Activated naive CD8-positive, alpha-beta T cell treated with anti-CD3 and anti-CD28 coated beads, Interleukin-2, amount 50 U/mL, for 24 hours (primary cell): ENCODE measurements around the gene SPATA32.

Source experiments
- ATAC-seq: fragments of 150-1000 bp; cut with Tn5 transposase; one replicate; pipeline ENCODE4 v1.10.0; 2021
- DNase-seq: peaks from one replicate; pipeline ENCODE4 v3.0.0; 2021
- H3K27ac Mint-ChIP-seq: one replicate; pipeline ENCODE4 v1.8.0; 2021; ENCODE audit warnings: mild to moderate bottlenecking, mixed read lengths
- H3K27me3 Mint-ChIP-seq: one replicate; pipeline ENCODE4 v1.8.0; 2021; ENCODE audit warnings: mixed read lengths
- H3K36me3 Mint-ChIP-seq: one replicate; pipeline ENCODE4 v1.8.0; 2021; ENCODE audit warnings: low read depth, mixed read lengths
- H3K4me1 Mint-ChIP-seq: one replicate; pipeline ENCODE4 v1.8.0; 2021; ENCODE audit warnings: mixed read lengths
- H3K4me3 Mint-ChIP-seq: one replicate; pipeline ENCODE4 v1.8.0; 2021; ENCODE audit warnings: mild to moderate bottlenecking, moderate library complexity, mixed read lengths
- H3K9me3 Mint-ChIP-seq: one replicate; pipeline ENCODE4 v1.8.0; 2021; ENCODE audit warnings: mixed read lengths

Gene SPATA32

DNA sequence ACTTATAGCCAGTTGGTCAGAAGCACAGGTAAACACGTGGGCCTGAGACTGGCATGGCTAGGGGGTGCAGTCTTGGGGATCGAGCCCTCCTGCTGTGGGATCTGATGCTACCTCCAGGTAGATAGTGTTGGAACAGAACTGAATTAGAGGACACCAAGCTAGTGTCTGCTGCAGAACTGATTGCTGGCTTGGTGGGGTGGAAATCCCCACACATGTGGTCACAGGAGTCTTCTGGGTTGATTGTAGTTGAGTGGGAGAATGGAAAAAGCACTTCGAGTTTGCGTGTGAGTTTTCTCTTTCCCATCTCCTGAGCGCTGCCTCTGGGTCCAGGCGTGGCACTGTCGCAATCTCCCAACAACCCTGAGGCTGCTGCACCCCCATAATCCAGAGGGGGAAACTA lies 8.0 kb upstream of the SPATA32 start:
- Mint-ChIP-seq H3K9me3 (no peaks in the 10 kb centered on the region), H3K27ac (peak overlapping the region; percentile 83), H3K36me3 (peaks cover 57% of the 10 kb centered on the region), H3K4me1 (peaks cover 32% of the 10 kb centered on the region), H3K27me3 (no peaks in the 10 kb centered on the region), H3K4me3 (no peak overlapping the region)
- DNase-seq: no peak
- peak; percentile 57 for ATAC-seq

DNA sequence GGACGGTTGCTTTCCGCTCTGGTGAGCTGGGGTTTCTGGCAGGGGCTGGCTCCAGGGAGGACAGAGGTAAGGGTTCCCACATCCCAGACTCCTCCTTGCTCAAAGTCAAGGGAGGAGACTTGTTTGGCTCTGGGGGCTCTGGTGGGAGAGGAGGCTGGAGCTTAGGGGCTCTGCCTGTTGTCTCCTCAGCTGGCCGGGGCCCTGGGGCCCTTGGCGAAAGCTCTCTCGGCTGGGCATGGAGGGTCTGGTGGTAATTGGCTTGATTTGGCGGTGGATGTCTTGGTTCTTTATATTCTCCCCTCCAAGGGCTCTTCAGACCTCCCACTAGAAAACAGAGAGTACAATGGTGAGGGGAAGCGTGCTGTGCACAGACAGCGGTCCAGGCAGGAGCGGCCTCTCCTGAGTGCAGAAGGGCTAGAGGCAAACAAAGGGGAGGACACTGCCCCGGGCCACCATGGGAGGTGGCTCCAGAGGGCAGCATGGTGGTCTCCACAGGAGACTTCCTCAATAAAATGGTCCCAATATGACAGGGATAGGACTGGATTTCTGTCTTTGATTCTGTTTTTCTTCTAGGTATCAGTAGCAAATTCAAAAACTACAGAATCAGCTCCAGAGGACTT lies 5.7 kb upstream of the SPATA32 start:
- no peaks in the 10 kb centered on the region for H3K9me3 Mint-ChIP-seq
- ATAC-seq (no peak), DNase-seq (no peak)
- H3K4me1 Mint-ChIP-seq: peaks cover 41% of the 10 kb centered on the region
- no peak overlapping the region for H3K4me3 Mint-ChIP-seq
- peaks cover 63% of the 10 kb centered on the region for H3K36me3 Mint-ChIP-seq
- no peaks in the 10 kb centered on the region for H3K27me3 Mint-ChIP-seq
- H3K27ac Mint-ChIP-seq: no peak overlapping the region

DNA sequence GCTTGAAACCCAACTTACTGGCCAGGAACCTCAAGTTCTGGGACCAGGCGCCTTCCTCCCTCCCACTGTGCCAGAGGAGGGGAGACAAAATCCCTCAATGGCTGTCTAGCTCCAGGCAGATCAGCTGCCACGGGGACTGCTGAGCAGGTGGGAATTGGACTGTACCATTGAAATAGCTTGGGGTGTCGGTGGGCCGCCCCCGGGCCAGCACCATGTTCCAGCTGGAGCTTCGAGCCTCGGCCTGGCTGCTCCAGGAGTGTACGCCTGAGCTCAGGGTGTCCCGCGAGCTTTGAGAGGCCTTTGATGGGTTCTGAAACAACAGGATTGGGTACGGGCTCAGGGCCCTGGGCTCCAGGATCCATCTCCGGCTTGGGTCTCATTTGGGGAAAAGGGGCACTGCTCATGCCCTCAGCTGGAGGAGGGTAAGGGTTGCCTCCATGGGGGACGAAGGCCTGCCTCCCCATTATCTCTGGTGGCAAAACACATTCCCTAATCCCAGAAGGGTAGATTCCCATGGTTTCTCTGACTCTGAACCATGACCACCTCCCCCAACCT lies 4.6 kb upstream of the SPATA32 start:
- no peaks in the 10 kb centered on the region for H3K9me3 Mint-ChIP-seq

DNA sequence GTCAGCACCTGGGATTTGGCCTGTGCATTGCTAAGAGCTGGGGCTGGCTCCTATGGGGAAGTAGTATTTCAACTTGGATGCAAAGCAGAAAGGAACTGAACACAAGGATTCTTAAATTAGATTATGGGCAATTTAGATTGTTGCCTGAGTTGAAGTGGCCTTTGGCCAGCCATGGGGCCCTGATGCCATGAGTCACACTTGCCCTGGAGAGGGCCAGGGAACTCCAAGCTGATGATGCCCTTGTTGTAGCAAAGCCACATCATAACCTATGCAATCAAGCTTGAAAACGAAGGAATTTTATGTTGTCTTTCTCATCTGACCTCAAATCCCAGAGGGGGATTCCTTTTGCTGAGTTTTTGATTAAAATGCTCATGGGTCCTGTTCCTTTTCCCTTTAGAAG lies 3.9 kb upstream of the SPATA32 start:
- peaks cover 49% of the 10 kb centered on the region for H3K36me3 Mint-ChIP-seq

More for the DNA sequence above, 4.6 kb upstream of the SPATA32 start:
- peaks cover 52% of the 10 kb centered on the region for H3K36me3 Mint-ChIP-seq
- DNase-seq (no peak), ATAC-seq (no peak)
- no peak overlapping the region for H3K4me3 Mint-ChIP-seq
- peak overlapping the region; percentile 61 for H3K27ac Mint-ChIP-seq
- H3K27me3 Mint-ChIP-seq: no peaks in the 10 kb centered on the region
- H3K4me1 Mint-ChIP-seq: peaks cover 48% of the 10 kb centered on the region

DNA sequence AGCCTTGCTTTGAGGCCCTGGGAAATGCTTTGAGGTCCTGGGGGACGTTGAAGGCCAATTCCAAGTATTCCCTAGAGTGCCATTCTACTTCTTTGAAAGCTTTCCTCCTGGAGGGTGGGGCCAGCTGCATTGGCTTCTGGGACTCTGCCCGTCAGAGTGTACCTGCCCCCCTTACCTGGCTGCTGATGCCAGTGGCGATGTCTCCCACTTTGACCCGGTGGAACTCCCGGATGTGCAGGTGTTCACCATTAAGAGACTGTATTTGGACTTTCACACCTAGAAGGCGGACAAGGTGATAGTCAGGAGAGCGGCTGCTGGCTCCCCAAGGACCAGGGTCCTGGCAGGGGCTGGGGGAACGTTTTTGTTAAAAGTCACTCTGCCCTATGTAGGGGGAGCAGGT lies 3.1 kb upstream of the SPATA32 start:
- H3K27me3 Mint-ChIP-seq: no peaks in the 10 kb centered on the region
- DNase-seq (no peak), ATAC-seq (no peak)
- H3K4me1 Mint-ChIP-seq: peaks cover 43% of the 10 kb centered on the region
- no peak overlapping the region for H3K27ac Mint-ChIP-seq
- no peaks in the 10 kb centered on the region for H3K9me3 Mint-ChIP-seq
- H3K36me3 Mint-ChIP-seq: peaks cover 49% of the 10 kb centered on the region
- no peak overlapping the region for H3K4me3 Mint-ChIP-seq

More for the DNA sequence above, 3.9 kb upstream of the SPATA32 start:
- no peak overlapping the region for H3K4me3 Mint-ChIP-seq
- H3K9me3 Mint-ChIP-seq: no peaks in the 10 kb centered on the region
- peaks cover 49% of the 10 kb centered on the region for H3K4me1 Mint-ChIP-seq
- DNase-seq: no peak
- ATAC-seq: no peak
- peak overlapping the region; percentile 61 for H3K27ac Mint-ChIP-seq
- H3K27me3 Mint-ChIP-seq: no peaks in the 10 kb centered on the region

DNA sequence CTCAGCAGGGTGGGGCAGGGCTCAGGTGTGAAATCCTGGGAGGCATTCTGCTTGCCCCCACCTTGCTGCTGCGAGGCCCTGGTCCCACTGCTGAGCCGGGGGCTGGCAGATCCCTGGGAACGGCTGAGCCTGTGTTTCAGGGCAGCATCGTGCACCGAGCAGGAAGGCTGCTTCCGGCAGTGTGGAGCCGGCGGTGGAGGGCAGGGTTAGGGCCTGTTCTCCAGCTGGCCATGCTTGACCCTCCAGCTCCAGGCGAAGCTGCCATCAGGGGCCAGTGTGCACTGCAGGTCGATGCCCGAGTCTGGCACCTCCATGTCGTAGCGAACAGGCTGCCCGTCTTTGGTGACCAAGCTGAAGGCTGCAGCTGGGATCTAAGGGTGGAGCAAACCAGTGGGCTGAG lies 2.5 kb upstream of the SPATA32 start:
- Mint-ChIP-seq H3K36me3 (peaks cover 44% of the 10 kb centered on the region), H3K9me3 (no peaks in the 10 kb centered on the region), H3K27me3 (no peaks in the 10 kb centered on the region), H3K4me3 (no peak overlapping the region), H3K4me1 (peaks cover 39% of the 10 kb centered on the region), H3K27ac (no peak overlapping the region)
- no peak for ATAC-seq
- DNase-seq: no peak

DNA sequence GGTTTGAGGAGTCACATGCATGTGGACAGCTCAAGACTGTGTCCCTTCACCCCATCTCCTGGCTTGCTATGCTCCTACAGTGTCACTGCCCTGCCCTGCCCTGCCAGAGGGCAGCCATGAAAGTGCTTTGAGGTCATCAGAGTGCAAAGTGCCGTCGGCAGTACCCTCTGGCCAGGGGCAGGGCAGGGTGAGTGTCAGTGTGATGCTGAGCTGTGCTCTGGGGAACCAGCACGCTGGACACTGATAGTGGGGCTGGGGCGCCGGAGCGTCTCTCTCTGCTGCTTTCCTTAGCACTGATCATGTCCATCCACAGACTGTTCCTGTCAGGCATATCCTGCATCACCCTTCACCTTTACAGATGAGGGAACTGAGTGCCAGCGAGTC lies 1.6 kb upstream of the SPATA32 start:
- Mint-ChIP-seq H3K27me3 (no peaks in the 10 kb centered on the region), H3K27ac (peak overlapping the region; percentile 71), H3K9me3 (no peaks in the 10 kb centered on the region), H3K36me3 (peaks cover 35% of the 10 kb centered on the region), H3K4me3 (no peak overlapping the region), H3K4me1 (peaks cover 39% of the 10 kb centered on the region)
- ATAC-seq (no peak), DNase-seq (no peak)

DNA sequence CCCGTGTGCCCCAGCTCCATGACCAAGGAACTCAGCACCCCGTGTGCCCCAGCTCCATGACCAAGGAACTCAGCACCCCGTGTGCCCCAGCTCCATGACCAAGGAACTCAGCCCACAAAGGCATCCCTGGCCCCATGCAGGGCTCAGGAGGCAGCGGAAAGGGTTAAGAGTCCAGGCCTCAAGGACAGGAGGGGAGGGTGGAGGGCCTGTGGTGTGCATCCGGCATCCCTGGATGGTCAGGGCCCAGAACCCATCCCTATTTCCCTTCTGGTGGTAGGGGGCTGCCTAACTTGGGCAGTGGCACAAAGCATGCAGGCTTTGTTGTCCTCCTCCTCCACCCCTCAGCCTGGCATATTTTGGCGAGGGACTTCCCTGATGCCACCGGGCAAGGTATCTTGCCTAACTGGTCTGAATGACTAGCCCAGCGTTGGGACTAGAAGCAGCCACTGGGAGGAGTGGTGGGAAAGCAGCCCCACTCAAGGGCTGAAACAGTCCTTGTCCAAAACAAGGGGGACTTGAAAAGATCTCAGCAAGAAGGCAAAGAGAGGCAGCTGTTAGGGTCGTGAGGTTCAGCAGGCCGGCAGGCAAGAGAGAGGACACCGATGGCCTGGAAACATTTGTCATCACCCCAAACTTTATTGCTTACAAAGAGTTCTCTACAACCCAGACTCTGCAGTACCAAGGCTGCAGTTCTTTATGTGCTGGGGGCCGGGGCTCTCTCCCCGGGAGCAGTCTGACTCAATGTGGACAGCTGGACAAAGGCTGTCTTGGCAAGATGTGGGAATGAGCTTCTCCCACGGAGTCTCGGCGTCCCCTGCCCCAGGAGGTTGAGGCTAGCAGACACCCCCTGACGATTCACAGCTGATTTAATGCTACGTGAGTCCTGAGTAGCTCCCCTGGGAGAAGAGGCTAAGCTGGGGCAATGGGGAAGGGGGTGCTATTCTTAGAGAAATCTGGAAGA lies 902 bp upstream of the SPATA32 start:
- Mint-ChIP-seq H3K9me3 (no peaks in the 10 kb centered on the region), H3K4me3 (peak overlapping the region; percentile 73), H3K27ac (peak overlapping the region; percentile 71), H3K27me3 (no peaks in the 10 kb centered on the region), H3K36me3 (peaks cover 30% of the 10 kb centered on the region), H3K4me1 (peaks cover 39% of the 10 kb centered on the region)
- no peak for DNase-seq
- no peak for ATAC-seq

DNA sequence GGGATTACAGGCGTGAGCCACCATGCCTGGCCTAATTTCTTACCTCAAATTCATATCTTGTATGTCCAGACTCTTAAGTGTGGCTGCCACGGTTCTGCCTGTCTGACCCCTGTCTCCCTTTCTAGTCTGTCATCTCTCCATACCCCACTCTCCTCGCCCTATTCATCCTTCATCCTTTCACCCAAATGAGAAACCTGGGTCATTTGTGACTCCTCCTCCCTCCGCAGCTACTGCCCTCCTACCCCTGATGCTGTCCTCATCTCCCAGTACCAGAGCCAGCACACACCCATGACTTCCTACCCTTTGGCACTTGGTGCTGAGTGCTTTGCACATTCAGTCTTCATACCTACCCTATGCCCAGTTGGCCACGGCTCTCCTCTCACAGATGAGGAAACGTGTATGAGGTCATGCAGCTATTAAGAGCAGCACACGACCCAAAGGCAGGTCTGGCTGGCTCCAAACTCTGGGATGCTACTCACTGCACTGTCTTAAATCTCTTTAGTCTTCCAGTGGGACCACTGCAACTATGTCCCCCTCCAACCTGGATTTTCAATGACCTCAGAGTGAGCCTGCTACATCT lies 1.6 kb downstream of the SPATA32 start:
- Mint-ChIP-seq H3K4me3 (no peak overlapping the region), H3K4me1 (peaks cover 44% of the 10 kb centered on the region), H3K9me3 (no peaks in the 10 kb centered on the region), H3K27me3 (no peaks in the 10 kb centered on the region), H3K36me3 (peaks cover 14% of the 10 kb centered on the region), H3K27ac (peak overlapping the region; percentile 49)
- ATAC-seq (no peak), DNase-seq (no peak)

DNA sequence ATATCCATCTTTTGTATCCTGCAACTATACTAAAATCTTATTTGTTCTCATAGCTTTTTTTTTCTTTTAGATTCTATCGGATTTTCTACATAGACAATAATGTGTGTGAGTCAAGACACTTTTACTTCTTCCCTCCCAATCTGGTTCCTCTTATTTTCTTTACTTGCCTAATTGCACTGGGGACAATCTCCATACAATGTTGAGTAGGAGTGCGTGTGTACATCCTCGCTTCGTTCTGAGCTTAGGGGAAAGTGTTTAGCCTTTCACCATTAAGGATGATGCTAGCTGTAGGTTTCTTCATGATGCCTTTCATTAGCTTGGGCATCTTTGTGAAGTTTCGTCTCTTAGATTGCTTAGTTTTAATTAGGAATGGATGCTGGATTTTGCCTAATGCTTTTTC lies 2.9 kb downstream of the SPATA32 start:
- Mint-ChIP-seq H3K27ac (no peak overlapping the region), H3K36me3 (peaks cover 6% of the 10 kb centered on the region), H3K27me3 (no peaks in the 10 kb centered on the region), H3K9me3 (no peaks in the 10 kb centered on the region), H3K4me3 (no peak overlapping the region), H3K4me1 (peaks cover 57% of the 10 kb centered on the region)
- DNase-seq (no peak), ATAC-seq (no peak)

DNA sequence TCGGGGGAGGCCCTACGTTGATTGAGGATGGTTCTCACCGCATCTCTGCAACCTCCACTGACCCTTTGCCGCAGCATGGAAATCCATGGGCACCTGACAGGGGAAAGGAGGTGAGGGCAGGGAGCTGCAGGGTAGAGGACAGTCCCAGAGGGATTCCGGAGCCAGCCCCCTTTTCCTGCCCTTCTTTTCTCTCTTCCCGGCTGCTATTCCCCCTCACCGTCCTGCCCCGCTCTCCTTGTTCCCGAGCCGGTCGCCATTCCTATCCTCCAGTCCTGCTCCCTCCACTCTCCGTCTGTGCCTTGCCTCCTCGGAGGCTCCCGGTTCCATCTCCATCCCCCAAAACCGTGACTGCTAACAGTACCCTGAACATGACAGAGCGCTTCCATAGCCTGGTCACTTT lies 4.8 kb downstream of the SPATA32 start:
- no peak for ATAC-seq
- Mint-ChIP-seq H3K27me3 (no peaks in the 10 kb centered on the region), H3K9me3 (no peaks in the 10 kb centered on the region), H3K27ac (no peak overlapping the region), H3K36me3 (peaks cover 2% of the 10 kb centered on the region), H3K4me1 (peaks cover 63% of the 10 kb centered on the region), H3K4me3 (no peak overlapping the region)
- DNase-seq: no peak

DNA sequence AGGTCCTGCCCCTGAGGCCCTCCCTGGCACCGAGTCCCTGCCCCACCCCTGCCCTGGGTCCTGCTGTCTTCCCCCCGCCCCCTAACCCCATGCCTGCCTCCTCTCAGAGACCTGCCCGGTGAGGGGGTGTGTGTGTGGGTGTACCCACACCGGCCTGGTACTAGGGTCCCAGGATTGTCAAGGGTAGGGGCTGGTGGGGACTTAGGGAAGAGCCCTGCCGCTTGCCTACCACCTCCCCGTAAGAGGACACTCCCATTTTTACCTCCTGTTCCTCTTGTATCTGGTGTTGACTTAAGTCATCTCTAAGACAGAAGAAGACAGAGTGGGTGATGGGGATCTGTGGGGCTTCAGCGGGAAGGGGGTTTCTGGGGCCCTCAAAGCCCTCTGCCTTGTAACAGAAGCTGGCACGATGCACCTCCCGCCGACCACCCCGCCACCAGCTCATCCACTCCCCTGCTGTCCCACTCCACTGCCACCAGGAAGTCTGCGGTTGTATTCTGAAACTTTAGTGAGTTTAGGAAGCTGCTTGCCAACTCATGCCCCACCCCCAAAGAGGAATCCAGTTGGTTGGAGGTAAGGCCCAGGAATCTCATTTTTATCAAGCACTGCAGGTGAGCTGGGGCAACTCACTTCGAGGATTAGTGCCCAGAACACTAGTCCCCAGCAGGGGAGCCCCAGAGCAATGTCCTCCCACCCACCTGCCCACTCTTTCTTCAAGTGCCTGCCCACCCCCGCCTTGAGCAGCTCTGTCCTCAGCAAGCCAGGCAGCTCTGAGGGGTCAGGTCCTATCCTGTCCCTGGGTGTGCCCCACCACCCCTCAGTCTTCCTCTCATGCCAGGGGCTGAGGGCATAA lies 5.6 kb downstream of the SPATA32 start:
- DNase-seq: no peak
- no peaks in the 10 kb centered on the region for H3K27me3 Mint-ChIP-seq

DNA sequence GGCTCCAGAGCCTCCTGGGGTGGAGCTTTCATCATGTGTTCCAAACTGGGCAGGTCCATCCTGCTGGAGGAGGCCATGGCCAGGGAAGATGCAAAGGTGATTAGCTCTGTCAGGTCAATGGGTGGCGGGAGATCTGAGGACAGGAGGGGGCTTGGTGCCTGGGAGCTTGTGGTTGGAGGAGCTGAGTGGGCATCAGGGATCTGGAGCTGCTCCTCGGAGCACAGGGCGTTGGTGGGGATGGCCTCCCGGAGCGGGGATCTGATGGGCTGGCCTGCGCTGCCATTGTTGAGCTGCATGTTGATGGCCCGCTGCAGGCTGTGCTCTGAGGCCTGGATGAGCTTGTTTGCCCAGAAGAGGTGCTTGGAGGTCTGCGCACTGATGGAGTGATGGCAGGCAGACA lies 6.5 kb downstream of the SPATA32 start:
- no peaks in the 10 kb centered on the region for H3K9me3 Mint-ChIP-seq
- H3K4me3 Mint-ChIP-seq: no peak overlapping the region
- H3K4me1 Mint-ChIP-seq: peaks cover 64% of the 10 kb centered on the region
- no peak for DNase-seq
- no peaks in the 10 kb centered on the region for H3K27me3 Mint-ChIP-seq
- ATAC-seq: no peak
- H3K27ac Mint-ChIP-seq: peak overlapping the region; percentile 62
- H3K36me3 Mint-ChIP-seq: no peaks in the 10 kb centered on the region

More for the DNA sequence above, 5.6 kb downstream of the SPATA32 start:
- H3K4me1 Mint-ChIP-seq: peaks cover 63% of the 10 kb centered on the region
- H3K27ac Mint-ChIP-seq: peak overlapping the region; percentile 53
- ATAC-seq: peak; percentile 31
- H3K4me3 Mint-ChIP-seq: no peak overlapping the region
- H3K36me3 Mint-ChIP-seq: peaks cover 2% of the 10 kb centered on the region
- no peaks in the 10 kb centered on the region for H3K9me3 Mint-ChIP-seq

DNA sequence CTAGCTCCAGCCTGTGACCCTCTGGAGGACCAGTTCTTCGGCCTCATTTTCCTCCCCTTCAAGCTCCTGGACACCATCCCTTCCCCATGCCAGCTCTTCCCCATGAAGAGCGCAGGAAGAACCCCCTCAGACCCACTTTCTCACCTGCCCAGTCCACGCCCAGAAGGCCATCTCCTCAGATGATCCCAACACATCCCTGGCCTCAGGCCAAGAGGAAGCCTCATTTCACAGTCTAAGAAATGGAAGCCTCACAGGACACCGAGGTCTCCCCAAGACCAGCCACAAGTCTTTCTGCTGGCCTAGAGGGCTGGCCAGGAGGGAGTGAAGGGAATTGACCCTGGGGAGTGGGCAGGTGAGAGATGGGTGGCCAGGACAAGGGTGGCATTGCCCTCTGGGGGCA lies 8.0 kb downstream of the SPATA32 start:
- Mint-ChIP-seq H3K27me3 (no peaks in the 10 kb centered on the region), H3K36me3 (peaks cover 8% of the 10 kb centered on the region), H3K9me3 (no peaks in the 10 kb centered on the region), H3K27ac (peak overlapping the region; percentile 33), H3K4me1 (peaks cover 76% of the 10 kb centered on the region), H3K4me3 (no peak overlapping the region)
- no peak for DNase-seq
- ATAC-seq: no peak
